ENCODE results near the gene SRRM5.

Gene SRRM5

GRCh38 chr19:43592800-43593350 lies 19.0 kb upstream of the SRRM5 start:
- Histone ChIP-seq H3K4ac (ENCODE audit: low read depth, low read length) (no peak overlapping the region), H2AK5ac (ENCODE audit: low read length) (no peak overlapping the region), H4K8ac (ENCODE audit: low read depth, low read length) (no peak overlapping the region), H3K79me2 (ENCODE audit: control insufficient read depth, insufficient read depth, low read length) (peaks cover 11% of the 10 kb centered on the region), H3K36me3 (ENCODE audit: control insufficient read depth, insufficient read depth, low read length) (no peaks in the 10 kb centered on the region), H3K56ac (ENCODE audit: low read length) (no peak overlapping the region), H2BK15ac (replicated peaks; ENCODE audit: low read depth) (no peak overlapping the region), H3K23ac (ENCODE audit: low read length) (no peak overlapping the region), H4K5ac (ENCODE audit: low read length) (no peak overlapping the region), H2BK120ac (ENCODE audit: low read depth, low read length) (no peak overlapping the region), H3K4me3 (ENCODE audit: low read length) (no peak overlapping the region), H3K27me3 (ENCODE audit: insufficient read depth, low read length, poor library complexity) (no peaks in the 10 kb centered on the region), H3K27ac (ENCODE audit: low read depth, low read length) (no peak overlapping the region), H3K4me2 (ENCODE audit: low read length) (no peak overlapping the region), H3K18ac (ENCODE audit: low read length) (no peak overlapping the region), H3K9ac (ENCODE audit: low read length) (no peak overlapping the region), H2BK5ac (ENCODE audit: low read length) (no peak overlapping the region), H3K79me1 (ENCODE audit: low read length) (peaks cover 8% of the 10 kb centered on the region), H3K4me1 (ENCODE audit: control insufficient read depth, low read depth, low read length) (peaks cover 1% of the 10 kb centered on the region)
- WGBS (ENCODE audit: extremely low coverage, insufficient coverage, low lambda C conversion rate) = no CpG with 5 or more reads among the region's 37 CpGs
- DNase-seq = no peak

- H3K4me3 ChIP-seq (ENCODE audit: low read length) = no peak overlapping the region
- no peaks in the 10 kb centered on the region for H3K27me3 ChIP-seq (ENCODE audit: insufficient read depth, low read length, poor library complexity)
- H3K79me1 ChIP-seq (ENCODE audit: low read length) = peaks cover 16% of the 10 kb centered on the region
- H2BK120ac ChIP-seq (ENCODE audit: low read depth, low read length) = no peak overlapping the region
- H2BK5ac ChIP-seq (ENCODE audit: low read length) = no peak overlapping the region
- no CpG with 5 or more reads among the region's 10 CpGs for WGBS (ENCODE audit: extremely low coverage, insufficient coverage, low lambda C conversion rate)
- H3K4ac ChIP-seq (ENCODE audit: low read depth, low read length) = no peak overlapping the region
- H2AK5ac ChIP-seq (ENCODE audit: low read length) = no peak overlapping the region
- no peaks in the 10 kb centered on the region for H3K36me3 ChIP-seq (ENCODE audit: control insufficient read depth, insufficient read depth, low read length)
- H3K4me2 ChIP-seq (ENCODE audit: low read length) = no peak overlapping the region
- H3K4me1 ChIP-seq (ENCODE audit: control insufficient read depth, low read depth, low read length) = peaks cover 1% of the 10 kb centered on the region
- no peak for DNase-seq
- no peak overlapping the region for H3K23ac ChIP-seq (ENCODE audit: low read length)
- peaks cover 17% of the 10 kb centered on the region for H3K79me2 ChIP-seq (ENCODE audit: control insufficient read depth, insufficient read depth, low read length)
- no peak overlapping the region for H4K8ac ChIP-seq (ENCODE audit: low read depth, low read length)
- H4K5ac ChIP-seq (ENCODE audit: low read length) = no peak overlapping the region
- no peak overlapping the region for H2BK15ac ChIP-seq (replicated peaks; ENCODE audit: low read depth)
- H3K27ac ChIP-seq (ENCODE audit: low read depth, low read length) = no peak overlapping the region
- H3K9ac ChIP-seq (ENCODE audit: low read length) = peak overlapping the region; percentile 89
- no peak overlapping the region for H3K18ac ChIP-seq (ENCODE audit: low read length)
- H3K56ac ChIP-seq (ENCODE audit: low read length) = peak overlapping the region; percentile 42
Measured at GRCh38 chr19:43594081-43594697, 17.7 kb upstream of the SRRM5 start.

- peaks cover 17% of the 10 kb centered on the region for H3K79me2 ChIP-seq (ENCODE audit: control insufficient read depth, insufficient read depth, low read length)
- H3K18ac ChIP-seq (ENCODE audit: low read length) = peak overlapping the region; percentile 30
- H3K9ac ChIP-seq (ENCODE audit: low read length) = peak overlapping the region; percentile 89
- peak overlapping the region; percentile 48 for H3K23ac ChIP-seq (ENCODE audit: low read length)
- WGBS (ENCODE audit: extremely low coverage, insufficient coverage, low lambda C conversion rate) = no CpG with 5 or more reads among the region's 64 CpGs
- no peak overlapping the region for H4K8ac ChIP-seq (ENCODE audit: low read depth, low read length)
- peak overlapping the region; percentile 79 for H3K4me2 ChIP-seq (ENCODE audit: low read length)
- no peak overlapping the region for H2BK15ac ChIP-seq (replicated peaks; ENCODE audit: low read depth)
- peak overlapping the region; percentile 85 for H3K4me3 ChIP-seq (ENCODE audit: low read length)
- no peak overlapping the region for H2BK120ac ChIP-seq (ENCODE audit: low read depth, low read length)
- H4K5ac ChIP-seq (ENCODE audit: low read length) = no peak overlapping the region
- no peak overlapping the region for H3K27ac ChIP-seq (ENCODE audit: low read depth, low read length)
- peaks cover 1% of the 10 kb centered on the region for H3K4me1 ChIP-seq (ENCODE audit: control insufficient read depth, low read depth, low read length)
- H3K79me1 ChIP-seq (ENCODE audit: low read length) = peaks cover 16% of the 10 kb centered on the region
- no peak overlapping the region for H2BK5ac ChIP-seq (ENCODE audit: low read length)
- no peak overlapping the region for H3K4ac ChIP-seq (ENCODE audit: low read depth, low read length)
- H3K56ac ChIP-seq (ENCODE audit: low read length) = peak overlapping the region; percentile 89
- DNase-seq = peak; percentile 84
- H3K36me3 ChIP-seq (ENCODE audit: control insufficient read depth, insufficient read depth, low read length) = no peaks in the 10 kb centered on the region
- H2AK5ac ChIP-seq (ENCODE audit: low read length) = no peak overlapping the region
- no peaks in the 10 kb centered on the region for H3K27me3 ChIP-seq (ENCODE audit: insufficient read depth, low read length, poor library complexity)
Measured at GRCh38 chr19:43594710-43595604, 16.9 kb upstream of the SRRM5 start.

GRCh38 chr19:43595605-43595998 lies 16.3 kb upstream of the SRRM5 start:
- no peak overlapping the region for H2BK120ac ChIP-seq (ENCODE audit: low read depth, low read length)
- no peaks in the 10 kb centered on the region for H3K36me3 ChIP-seq (ENCODE audit: control insufficient read depth, insufficient read depth, low read length)
- no CpG with 5 or more reads among the region's 18 CpGs for WGBS (ENCODE audit: extremely low coverage, insufficient coverage, low lambda C conversion rate)

GRCh38 chr19:43595999-43596841 lies 15.7 kb upstream of the SRRM5 start, which contains the start of the genes IRGQ and ZNF576:
IRGQ (minus strand) TSS chr19:43596134; CDS start chr19:43595338, 796 bp downstream.
ZNF576 (plus strand) TSS chr19:43596595; CDS start chr19:43597109, 514 bp downstream.
- peak within 1 kb of the TSS; percentile 85 for H3K4me3 ChIP-seq (ENCODE audit: low read length)
- no peak within 1 kb of the TSS for H2BK120ac ChIP-seq (ENCODE audit: low read depth, low read length)
- H3K18ac ChIP-seq (ENCODE audit: low read length) = peak within 1 kb of the TSS; percentile 30
- no peak within 1 kb of the TSS for H2BK5ac ChIP-seq (ENCODE audit: low read length)
- H3K36me3 ChIP-seq (ENCODE audit: control insufficient read depth, insufficient read depth, low read length) = no peaks in the 10 kb centered on the region
- H2BK15ac ChIP-seq (replicated peaks; ENCODE audit: low read depth) = no peak within 1 kb of the TSS
- peak within 1 kb of the TSS; percentile 59 for H3K27ac ChIP-seq (ENCODE audit: low read depth, low read length)
- H4K5ac ChIP-seq (ENCODE audit: low read length) = no peak within 1 kb of the TSS
- peaks cover 17% of the 10 kb centered on the region for H3K79me2 ChIP-seq (ENCODE audit: control insufficient read depth, insufficient read depth, low read length)
- no CpG with 5 or more reads among the region's 60 CpGs for WGBS (ENCODE audit: extremely low coverage, insufficient coverage, low lambda C conversion rate)
- peak within 1 kb of the TSS; percentile 81 for H3K4me2 ChIP-seq (ENCODE audit: low read length)
- H3K79me1 ChIP-seq (ENCODE audit: low read length) = peaks cover 16% of the 10 kb centered on the region
- peaks cover 1% of the 10 kb centered on the region for H3K4me1 ChIP-seq (ENCODE audit: control insufficient read depth, low read depth, low read length)
- peak within 1 kb of the TSS; percentile 89 for H3K9ac ChIP-seq (ENCODE audit: low read length)
- H2AK5ac ChIP-seq (ENCODE audit: low read length) = no peak within 1 kb of the TSS
- peak within 1 kb of the TSS; percentile 16 for H4K8ac ChIP-seq (ENCODE audit: low read depth, low read length)
- H3K4ac ChIP-seq (ENCODE audit: low read depth, low read length) = no peak within 1 kb of the TSS
- peak within 1 kb of the TSS; percentile 89 for H3K56ac ChIP-seq (ENCODE audit: low read length)
- DNase-seq = peak; percentile 99
- H3K23ac ChIP-seq (ENCODE audit: low read length) = peak within 1 kb of the TSS; percentile 48
- no peaks in the 10 kb centered on the region for H3K27me3 ChIP-seq (ENCODE audit: insufficient read depth, low read length, poor library complexity)

More at GRCh38 chr19:43595605-43595998, 16.3 kb upstream of the SRRM5 start:
- Histone ChIP-seq H3K23ac (ENCODE audit: low read length) (no peak overlapping the region), H3K79me1 (ENCODE audit: low read length) (peaks cover 16% of the 10 kb centered on the region), H3K27ac (ENCODE audit: low read depth, low read length) (peak overlapping the region; percentile 38), H3K27me3 (ENCODE audit: insufficient read depth, low read length, poor library complexity) (no peaks in the 10 kb centered on the region), H2BK15ac (replicated peaks; ENCODE audit: low read depth) (no peak overlapping the region), H2BK5ac (ENCODE audit: low read length) (no peak overlapping the region), H3K4ac (ENCODE audit: low read depth, low read length) (no peak overlapping the region), H3K4me3 (ENCODE audit: low read length) (peak overlapping the region; percentile 85), H4K8ac (ENCODE audit: low read depth, low read length) (no peak overlapping the region), H2AK5ac (ENCODE audit: low read length) (no peak overlapping the region), H3K18ac (ENCODE audit: low read length) (no peak overlapping the region), H3K4me2 (ENCODE audit: low read length) (peak overlapping the region; percentile 79), H3K9ac (ENCODE audit: low read length) (peak overlapping the region; percentile 89), H3K4me1 (ENCODE audit: control insufficient read depth, low read depth, low read length) (peaks cover 1% of the 10 kb centered on the region), H3K56ac (ENCODE audit: low read length) (peak overlapping the region; percentile 89), H3K79me2 (ENCODE audit: control insufficient read depth, insufficient read depth, low read length) (peaks cover 17% of the 10 kb centered on the region), H4K5ac (ENCODE audit: low read length) (no peak overlapping the region)
- DNase-seq = no peak

Measured in mesendoderm (in vitro differentiated cells).